NCI-H1417 treated with DMSO at 0.1 percent for 48 hours (cell line): ENCODE data around the gene B4GALT2.

Source experiments
- DNase-seq: peaks from one replicate; lab custom pipeline; 2025; lab: John Stamatoyannopoulos, UW

B4GALT2 gene

GRCh38 chr1:43978551-43979260 is at the start of gene B4GALT2:
B4GALT2 (plus strand) TSS chr1:43979210; CDS start chr1:43981161, 1,951 bp downstream.
- no peak for DNase-seq

- DNase-seq, result no peak
Observed at GRCh38 chr1:43930168-43930948, 48.7 kb upstream of the B4GALT2 start.

- no peak for DNase-seq
Observed at GRCh38 chr1:43930949-43931275, 48.1 kb upstream of the B4GALT2 start.

GRCh38 chr1:43931711-43932660 is 47.0 kb upstream of the B4GALT2 start:
- no peak for DNase-seq

- no peak for DNase-seq
Observed at GRCh38 chr1:43932786-43933385, 46.1 kb upstream of the B4GALT2 start.

- DNase-seq, result no peak
Observed at GRCh38 chr1:43933386-43934100, 45.5 kb upstream of the B4GALT2 start, which contains the start of gene ARTN. ARTN (plus strand) TSS chr1:43933801; CDS start chr1:43935657, 1,856 bp downstream.

- DNase-seq, result no peak
Observed at GRCh38 chr1:43934101-43934985, 44.7 kb upstream of the B4GALT2 start.

- DNase-seq, result no peak
Observed at GRCh38 chr1:43934986-43935324, 44.1 kb upstream of the B4GALT2 start.

- DNase-seq, result no peak
Observed at GRCh38 chr1:43935711-43936427, 43.1 kb upstream of the B4GALT2 start.

- no peak for DNase-seq
Observed at GRCh38 chr1:43936431-43937151, 42.4 kb upstream of the B4GALT2 start.

GRCh38 chr1:43937179-43937865 is 41.7 kb upstream of the B4GALT2 start:
- no peak for DNase-seq

GRCh38 chr1:43938383-43938782 is 40.6 kb upstream of the B4GALT2 start:
- DNase-seq, result no peak

GRCh38 chr1:43938892-43939587 is 40.0 kb upstream of the B4GALT2 start:
- no peak for DNase-seq

- DNase-seq, result no peak
Observed at GRCh38 chr1:43942411-43942810, 36.6 kb upstream of the B4GALT2 start.

GRCh38 chr1:43944860-43945259 is 34.1 kb upstream of the B4GALT2 start:
- DNase-seq, result no peak

GRCh38 chr1:43945674-43946235 is 33.3 kb upstream of the B4GALT2 start:
- DNase-seq, result no peak
